ENCODE data around the gene BSND.
"Not testable (repeated sequence)": the region's sequence is repeated elsewhere in the genome, so short reads cannot be mapped to it uniquely, and the experiment has no call there.

BSND gene

DNA sequence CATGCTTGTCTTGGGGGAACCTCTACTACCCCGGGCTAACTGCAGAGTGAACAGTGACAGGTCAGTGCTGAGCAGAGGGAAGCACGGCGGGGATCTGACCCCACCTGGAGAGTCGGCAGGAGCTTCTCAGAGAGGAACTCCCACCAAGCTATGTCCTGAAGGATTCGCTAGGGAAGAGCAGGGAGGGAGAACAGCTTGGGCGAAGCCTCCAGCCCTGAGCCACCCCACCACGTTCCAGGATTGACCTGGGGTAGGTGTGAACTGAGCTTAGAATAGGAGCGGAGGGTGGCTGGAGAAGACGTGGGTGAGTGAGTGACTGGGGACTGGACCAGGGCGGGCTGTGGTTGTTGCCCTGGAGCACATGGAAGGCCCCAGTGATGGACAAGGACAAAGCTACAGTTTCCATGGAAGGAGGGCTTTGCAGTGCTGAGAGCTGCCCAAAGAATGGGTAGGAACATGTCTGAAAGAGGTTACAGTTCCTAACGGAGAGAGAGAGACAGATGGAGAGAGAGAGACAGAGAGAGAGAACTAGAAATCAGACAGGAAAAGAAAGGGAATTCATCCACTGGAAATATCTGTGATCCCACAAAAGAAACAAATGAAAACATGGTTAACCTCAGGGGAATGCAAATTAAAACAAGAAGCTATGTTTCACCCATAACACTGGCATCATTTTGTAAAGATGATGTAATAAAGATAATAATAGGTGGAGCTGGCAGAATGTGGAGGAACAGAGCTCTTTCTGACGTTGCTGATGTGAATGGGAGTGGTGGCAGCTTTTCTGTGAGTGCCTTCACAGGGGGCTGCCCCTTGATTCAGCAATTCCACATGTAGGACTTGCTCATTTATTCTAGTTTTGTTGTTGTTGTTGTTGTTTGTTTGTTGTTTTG is 17.2 kb downstream of the BSND start:
- DNase-seq (ENCODE audit: low read depth in 3 of 3), result no peak

- DNase-seq (ENCODE audit: low read depth in 3 of 3), result no peak
Observed at GRCh38 chr1:55018395-55018794, 19.7 kb downstream of the BSND start.

DNA sequence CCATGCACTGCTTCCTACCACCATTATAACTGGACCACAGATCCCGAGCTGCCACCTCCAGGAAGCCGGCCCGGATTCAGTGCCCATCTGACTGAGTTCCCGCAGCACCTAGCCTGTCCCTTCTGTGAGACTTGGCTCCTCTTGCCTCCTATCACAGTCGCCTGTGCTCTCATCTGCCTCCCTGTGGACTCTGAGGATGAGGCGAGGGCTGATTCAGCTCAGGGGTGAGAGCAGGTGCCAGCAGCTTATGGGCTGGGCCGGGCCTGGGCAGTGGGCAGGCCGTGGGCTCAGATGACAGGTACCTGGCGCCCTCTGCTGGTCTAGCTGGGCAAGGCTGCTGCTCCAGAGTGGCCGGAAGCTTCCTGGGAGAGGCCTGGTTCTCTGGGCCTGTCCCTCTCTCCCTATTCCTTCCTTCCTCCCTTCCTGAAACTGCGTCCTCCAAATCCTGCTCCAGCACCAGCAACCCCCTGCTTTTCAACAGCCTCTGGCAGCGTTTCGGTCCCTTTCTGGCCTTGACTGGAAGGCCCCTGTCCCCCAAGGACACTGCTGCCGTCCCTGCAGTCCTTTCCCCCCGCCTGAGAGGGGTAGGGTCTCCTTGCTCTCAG is 23.3 kb downstream of the BSND start:
- DNase-seq (ENCODE audit: low read depth in 3 of 3), result peak; percentile 17 to 24 (median 18)

GRCh38 chr1:55024163-55024562 is 25.4 kb downstream of the BSND start:
- DNase-seq (ENCODE audit: low read depth in 3 of 3), result not testable (repeated sequence)

DNA sequence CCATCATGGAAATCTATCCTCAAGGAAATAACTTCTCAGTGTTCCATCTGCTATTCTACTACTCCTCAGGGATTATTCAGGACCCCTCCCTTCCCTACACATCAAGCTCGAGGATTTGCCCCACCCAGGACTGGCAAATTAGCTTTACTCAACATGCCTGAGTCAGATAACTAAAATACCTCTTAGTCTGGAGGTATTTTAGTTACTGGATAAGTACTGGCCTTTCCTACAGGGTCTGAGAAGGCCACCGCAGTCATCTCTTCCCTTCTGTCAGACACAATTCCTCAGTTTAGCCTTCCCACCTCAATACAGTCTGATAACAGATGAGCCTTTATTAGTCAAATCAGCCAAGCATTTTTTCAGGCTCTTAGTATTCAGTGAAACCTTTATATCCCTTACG is 27.9 kb downstream of the BSND start:
- not testable (repeated sequence) for DNase-seq (ENCODE audit: low read depth in 3 of 3)

GRCh38 chr1:55031098-55031497 is 32.4 kb downstream of the BSND start:
- not testable (repeated sequence) for DNase-seq (ENCODE audit: low read depth in 3 of 3)

- DNase-seq (ENCODE audit: low read depth in 3 of 3), result no peak
Observed at GRCh38 chr1:55033265-55033614, 34.5 kb downstream of the BSND start.

- DNase-seq (ENCODE audit: low read depth in 3 of 3), result no peak
Observed at GRCh38 chr1:55034476-55035133, 35.9 kb downstream of the BSND start.

DNA sequence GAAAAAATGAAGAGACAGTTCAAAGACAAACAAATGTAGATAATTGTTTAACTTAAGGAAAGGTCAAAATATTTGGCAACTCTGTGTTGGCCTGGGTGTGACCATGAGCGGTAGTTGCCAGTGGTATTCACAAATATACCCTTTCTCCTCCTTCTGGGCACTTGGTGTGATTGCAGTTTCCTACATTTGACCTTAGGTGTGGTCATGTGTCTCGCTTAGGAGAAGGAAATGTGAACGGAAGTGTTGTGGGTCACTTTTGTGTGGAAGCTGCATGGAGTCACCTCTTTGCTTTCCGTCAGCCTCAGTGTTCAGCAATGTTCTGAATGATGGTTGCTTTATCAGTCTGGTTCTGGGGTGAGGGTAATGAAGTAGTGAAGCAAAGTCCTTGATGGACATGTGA is 37.2 kb downstream of the BSND start:
- no peak for DNase-seq (ENCODE audit: low read depth in 3 of 3)

DNA sequence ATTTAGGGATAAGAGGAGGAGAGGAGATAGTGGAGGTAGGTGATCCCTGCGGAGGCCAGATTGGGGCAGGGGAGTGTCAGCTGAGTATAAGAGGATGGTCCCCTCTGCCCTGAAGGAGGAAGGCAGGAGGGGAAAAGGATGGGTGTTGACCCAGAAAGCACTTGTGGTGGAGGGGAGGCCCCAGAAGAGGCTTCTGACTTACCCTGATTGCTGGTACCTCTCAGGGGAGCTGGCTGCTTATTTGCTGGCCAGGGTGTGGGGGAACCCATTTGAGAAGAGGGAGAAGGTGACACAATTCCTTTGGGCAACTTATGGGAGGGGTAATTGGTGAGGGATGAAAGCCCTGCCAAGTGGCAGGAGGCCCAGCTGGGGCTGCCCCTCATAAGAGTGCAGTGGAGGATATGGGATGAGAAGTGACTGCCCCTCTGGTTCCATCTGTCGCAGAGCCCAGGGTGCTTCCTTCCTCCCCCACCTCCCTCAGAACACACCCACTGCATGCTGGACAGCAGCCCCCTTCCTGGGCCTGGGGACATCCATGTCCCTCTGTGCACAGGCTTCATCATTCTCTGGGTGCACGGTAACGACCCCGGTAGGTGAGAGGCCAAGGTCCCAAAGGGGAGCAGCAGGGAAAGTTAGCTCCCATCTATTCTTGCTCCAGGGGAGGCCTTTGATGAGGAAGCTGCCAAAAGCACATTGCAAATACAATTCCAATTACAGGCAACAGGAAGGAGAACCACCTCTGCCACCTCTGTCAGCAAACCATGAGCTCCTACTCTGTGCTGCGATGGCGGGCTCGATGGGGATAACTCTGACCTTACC is 39.2 kb downstream of the BSND start:
- DNase-seq (ENCODE audit: low read depth in 3 of 3), result no peak

DNA sequence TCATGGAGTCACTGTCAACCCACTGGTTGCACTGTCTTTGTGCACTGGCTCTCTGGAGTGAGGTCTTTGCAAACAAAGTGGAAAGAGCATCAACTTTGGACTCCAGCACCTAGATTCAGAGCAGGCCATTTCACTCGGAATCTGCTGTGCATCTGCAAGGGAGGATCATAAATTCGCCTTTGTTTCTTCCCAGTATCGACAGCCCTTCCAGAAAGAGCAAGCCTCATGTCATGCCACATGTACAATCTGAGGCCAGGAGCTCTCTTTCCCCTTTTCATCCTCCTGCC is 39.8 kb downstream of the BSND start:
- no peak for DNase-seq (ENCODE audit: low read depth in 3 of 3)

GRCh38 chr1:55038974-55039341 is 40.2 kb downstream of the BSND start:
- DNase-seq (ENCODE audit: low read depth in 3 of 3), result no peak

- DNase-seq (ENCODE audit: low read depth in 3 of 3), result no peak
Observed at GRCh38 chr1:55039342-55040082, 40.8 kb downstream of the BSND start, which contains the start of gene PCSK9. TSS of gene PCSK9 (plus strand) at chr1:55039548. CDS start at chr1:55039838, 290 bp downstream.

DNA sequence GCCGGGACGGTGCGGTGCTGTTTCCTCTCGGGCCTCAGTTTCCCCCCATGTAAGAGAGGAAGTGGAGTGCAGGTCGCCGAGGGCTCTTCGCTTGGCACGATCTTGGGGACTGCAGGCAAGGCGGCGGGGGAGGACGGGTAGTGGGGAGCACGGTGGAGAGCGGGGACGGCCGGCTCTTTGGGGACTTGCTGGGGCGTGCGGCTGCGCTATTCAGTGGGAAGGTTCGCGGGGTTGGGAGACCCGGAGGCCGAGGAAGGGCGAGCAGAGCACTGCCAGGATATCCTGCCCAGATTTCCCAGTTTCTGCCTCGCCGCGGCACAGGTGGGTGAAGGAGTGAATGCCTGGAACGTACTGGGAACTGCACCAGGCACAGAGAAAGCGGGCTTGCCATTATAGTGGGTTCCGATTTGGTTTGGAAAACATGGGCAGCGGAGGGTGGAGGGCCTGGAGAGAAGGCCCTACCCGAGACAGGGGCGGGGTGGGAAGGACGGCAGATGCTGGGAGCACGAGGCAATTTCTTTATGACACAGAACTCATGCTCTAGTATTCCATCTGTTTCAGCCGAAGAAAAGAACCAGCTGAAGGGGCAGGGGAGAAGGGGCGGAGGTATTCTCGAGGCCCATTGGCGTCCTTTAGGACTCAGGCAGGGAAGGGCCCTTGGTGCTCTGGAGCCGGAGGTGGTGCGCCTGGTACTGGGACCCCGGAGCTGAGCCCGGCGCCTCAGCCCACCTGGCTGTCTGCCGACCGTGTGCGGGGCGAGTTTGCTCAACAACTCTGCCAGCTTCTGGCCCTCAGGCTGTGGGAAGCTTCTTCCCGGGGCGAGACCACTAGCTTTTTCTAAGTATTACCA is 41.6 kb downstream of the BSND start:
- no peak for DNase-seq (ENCODE audit: low read depth in 3 of 3)

- DNase-seq (ENCODE audit: low read depth in 3 of 3), result no peak
Observed at GRCh38 chr1:55040933-55041494, 42.3 kb downstream of the BSND start.

GRCh38 chr1:55041613-55042012 is 42.9 kb downstream of the BSND start:
- DNase-seq (ENCODE audit: low read depth in 3 of 3), result no peak

- no peak for DNase-seq (ENCODE audit: low read depth in 3 of 3)
Observed at GRCh38 chr1:55043011-55043410, 44.3 kb downstream of the BSND start.

GRCh38 chr1:55043726-55044125 is 45.0 kb downstream of the BSND start:
- no peak for DNase-seq (ENCODE audit: low read depth in 3 of 3)

DNA sequence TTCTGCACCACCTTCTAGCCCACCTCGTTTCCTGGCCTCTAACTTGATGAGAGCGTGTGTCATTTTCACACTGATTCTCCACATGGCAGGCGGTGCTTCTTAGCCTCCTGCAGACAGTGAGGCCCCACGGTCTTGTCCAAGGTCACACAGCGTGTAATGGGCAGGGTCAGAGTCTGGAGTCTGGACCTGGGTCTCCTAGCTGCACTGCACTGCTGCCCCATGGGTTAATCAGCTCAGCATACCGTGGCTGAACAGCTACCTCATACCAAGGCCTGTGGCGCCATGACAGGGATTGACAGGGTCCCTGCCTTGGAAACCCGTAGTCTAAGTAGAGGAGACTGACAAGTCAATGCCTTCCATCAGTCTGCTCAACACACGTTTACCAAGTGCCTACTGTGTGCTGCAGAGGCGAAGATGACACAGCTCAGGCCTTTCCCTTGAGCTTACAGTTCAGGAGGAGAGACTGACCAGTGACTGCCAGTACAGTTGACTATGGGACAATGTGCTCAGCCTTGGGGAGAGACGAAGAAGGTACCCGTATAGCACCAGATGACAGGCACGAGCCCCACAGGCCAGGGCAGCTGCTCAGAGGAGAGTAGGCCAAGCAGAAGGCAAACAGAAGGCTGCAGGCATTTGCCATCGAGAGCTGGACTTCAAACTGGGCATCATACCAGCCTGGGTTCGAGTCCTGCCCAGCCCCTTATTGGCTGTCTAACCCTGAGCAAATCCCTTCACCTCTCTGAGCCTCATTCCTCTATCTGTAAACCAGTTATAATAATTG is 46.1 kb downstream of the BSND start:
- DNase-seq (ENCODE audit: low read depth in 3 of 3), result no peak

All from stimulated activated CD4-positive, alpha-beta T cell treated with anti-CD3 and anti-CD28 coated beads, TNF-alpha, amount 100 ng/mL, for 4 hours (primary cell).